ENCODE measurements around the gene KRTAP5-9.
"Not testable (repeated sequence)": the region's sequence is repeated elsewhere in the genome, so short reads cannot be mapped to it uniquely, and the experiment has no call there.

The KRTAP5-9 gene

GRCh38 chr11:71563406-71563805 lies 15.2 kb downstream of the KRTAP5-9 start:
- DNase-seq, result no peak

- DNase-seq, result no peak
These were observed 16.2 kb downstream of the KRTAP5-9 start for GRCh38 chr11:71564430-71564829.

GRCh38 chr11:71565263-71565662 lies 17.0 kb downstream of the KRTAP5-9 start, which contains the start of gene KRTAP5-10:
Gene KRTAP5-10 (plus strand): TSS chr11:71565563. CDS start chr11:71565588, 25 bp downstream.
- DNase-seq, result no peak

GRCh38 chr11:71566081-71566620 lies 17.9 kb downstream of the KRTAP5-9 start:
- no peak for DNase-seq

GRCh38 chr11:71566626-71567599 lies 18.7 kb downstream of the KRTAP5-9 start:
- DNase-seq, result not testable (repeated sequence)

- DNase-seq, result not testable (repeated sequence)
These were observed 19.4 kb downstream of the KRTAP5-9 start for GRCh38 chr11:71567633-71568032.

- no peak for DNase-seq
These were observed 20.6 kb downstream of the KRTAP5-9 start for GRCh38 chr11:71568704-71569349.

GRCh38 chr11:71571101-71571850 lies 23.1 kb downstream of the KRTAP5-9 start:
- DNase-seq, result not testable (repeated sequence)

- DNase-seq, result no peak
These were observed 24.6 kb downstream of the KRTAP5-9 start for GRCh38 chr11:71572811-71573210.

- no peak for DNase-seq
These were observed 26.2 kb downstream of the KRTAP5-9 start for GRCh38 chr11:71574418-71574817.

GRCh38 chr11:71575723-71576424 lies 27.7 kb downstream of the KRTAP5-9 start:
- DNase-seq, result no peak

GRCh38 chr11:71576688-71577465 lies 28.7 kb downstream of the KRTAP5-9 start:
- DNase-seq, result not testable (repeated sequence)

- DNase-seq, result no peak
These were observed 29.3 kb downstream of the KRTAP5-9 start for GRCh38 chr11:71577469-71578004.

- not testable (repeated sequence) for DNase-seq
These were observed 31.3 kb downstream of the KRTAP5-9 start for GRCh38 chr11:71579513-71579912.

GRCh38 chr11:71580057-71581003 lies 32.1 kb downstream of the KRTAP5-9 start:
- DNase-seq, result peak; percentile 1

GRCh38 chr11:71581826-71582225 lies 33.6 kb downstream of the KRTAP5-9 start:
- DNase-seq, result no peak

GRCh38 chr11:71582309-71582895 lies 34.2 kb downstream of the KRTAP5-9 start, which contains the start of gene KRTAP5-11:
Gene KRTAP5-11 (minus strand): TSS chr11:71582875. CDS start chr11:71582837, 38 bp downstream.
- no peak for DNase-seq

GRCh38 chr11:71582969-71583368 lies 34.7 kb downstream of the KRTAP5-9 start:
- DNase-seq, result not testable (repeated sequence)

GRCh38 chr11:71585673-71586072 lies 37.5 kb downstream of the KRTAP5-9 start:
- DNase-seq, result not testable (repeated sequence)

Data from DMS 273 treated with DMSO at 0.1 percent for 48 hours (cell line).